Non-pigmented ciliary epithelial cell (primary cell): ENCODE results near the gene TUBGCP6.
"Not testable (repeated sequence)": the region's sequence is repeated elsewhere in the genome, so short reads cannot be mapped to it uniquely, and the experiment has no call there.

ENCODE experiments used
- DNase-seq: peaks from one replicate; pipeline ENCODE4 v3.0.0-alpha.2; 2010; ENCODE audit warnings: low read depth

Gene TUBGCP6

GRCh38 chr22:50278956-50279619 lies 34.3 kb upstream of the TUBGCP6 start:
- DNase-seq, result no peak

DNA sequence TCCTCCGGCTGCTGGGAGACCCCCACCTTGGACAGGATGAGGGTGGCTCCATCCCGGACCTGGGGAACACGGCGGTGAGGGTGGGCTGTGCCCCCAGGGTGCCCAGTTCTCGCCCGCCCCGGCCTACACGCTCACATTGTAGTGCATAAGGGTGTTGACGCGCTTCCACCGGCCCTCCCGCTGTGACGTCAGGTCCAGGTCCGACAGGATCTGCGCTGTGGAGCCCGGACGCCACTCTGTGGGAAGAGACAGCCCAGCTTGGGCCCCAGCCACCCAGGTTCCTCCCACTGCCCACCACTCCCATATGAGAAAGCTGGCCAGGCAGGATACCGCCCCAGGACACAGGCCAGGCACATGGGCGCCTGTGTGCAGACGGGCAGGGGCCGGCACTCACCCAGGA lies 33.6 kb upstream of the TUBGCP6 start:
- DNase-seq, result no peak

DNA sequence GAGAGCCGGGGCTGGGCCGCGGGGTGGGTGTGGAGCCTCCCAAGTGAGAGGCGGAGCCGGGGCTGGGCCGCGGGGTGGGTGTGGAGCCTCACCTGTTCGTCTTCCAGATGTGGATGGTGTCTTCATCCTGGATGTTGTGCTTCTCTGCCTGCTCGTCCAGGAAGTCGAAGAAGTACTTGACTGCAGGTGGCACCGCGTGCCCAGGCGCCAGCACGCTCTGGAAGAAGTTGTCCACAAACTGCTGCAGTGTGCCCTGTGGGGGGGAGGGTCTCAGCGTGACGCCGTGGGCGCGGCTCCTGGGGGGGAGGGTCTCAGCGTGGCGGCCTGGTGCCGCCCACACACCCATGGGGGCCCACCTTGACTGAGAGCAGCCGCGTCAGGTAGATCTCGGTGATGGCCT lies 32.9 kb upstream of the TUBGCP6 start:
- DNase-seq, result no peak

DNA sequence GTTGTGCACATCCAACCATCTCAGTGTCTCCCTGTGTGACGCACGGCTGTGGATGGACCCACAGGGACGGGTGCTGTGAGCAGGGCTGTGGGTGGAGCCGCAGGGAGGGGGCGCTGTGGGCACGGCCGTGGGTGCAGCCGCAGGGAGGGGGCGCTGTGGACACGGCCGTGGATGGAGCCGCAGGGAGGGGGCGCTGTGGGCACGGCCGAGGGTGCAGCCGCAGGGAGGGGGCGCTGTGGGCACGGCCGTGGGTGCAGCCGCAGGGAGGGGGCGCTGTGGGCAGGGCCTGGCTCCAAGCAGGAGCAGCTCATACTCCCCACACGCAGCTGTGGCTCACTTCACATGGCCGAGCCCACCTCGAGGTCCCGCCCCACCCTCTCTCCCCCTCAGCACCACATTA lies 31.3 kb upstream of the TUBGCP6 start:
- no peak for DNase-seq

DNA sequence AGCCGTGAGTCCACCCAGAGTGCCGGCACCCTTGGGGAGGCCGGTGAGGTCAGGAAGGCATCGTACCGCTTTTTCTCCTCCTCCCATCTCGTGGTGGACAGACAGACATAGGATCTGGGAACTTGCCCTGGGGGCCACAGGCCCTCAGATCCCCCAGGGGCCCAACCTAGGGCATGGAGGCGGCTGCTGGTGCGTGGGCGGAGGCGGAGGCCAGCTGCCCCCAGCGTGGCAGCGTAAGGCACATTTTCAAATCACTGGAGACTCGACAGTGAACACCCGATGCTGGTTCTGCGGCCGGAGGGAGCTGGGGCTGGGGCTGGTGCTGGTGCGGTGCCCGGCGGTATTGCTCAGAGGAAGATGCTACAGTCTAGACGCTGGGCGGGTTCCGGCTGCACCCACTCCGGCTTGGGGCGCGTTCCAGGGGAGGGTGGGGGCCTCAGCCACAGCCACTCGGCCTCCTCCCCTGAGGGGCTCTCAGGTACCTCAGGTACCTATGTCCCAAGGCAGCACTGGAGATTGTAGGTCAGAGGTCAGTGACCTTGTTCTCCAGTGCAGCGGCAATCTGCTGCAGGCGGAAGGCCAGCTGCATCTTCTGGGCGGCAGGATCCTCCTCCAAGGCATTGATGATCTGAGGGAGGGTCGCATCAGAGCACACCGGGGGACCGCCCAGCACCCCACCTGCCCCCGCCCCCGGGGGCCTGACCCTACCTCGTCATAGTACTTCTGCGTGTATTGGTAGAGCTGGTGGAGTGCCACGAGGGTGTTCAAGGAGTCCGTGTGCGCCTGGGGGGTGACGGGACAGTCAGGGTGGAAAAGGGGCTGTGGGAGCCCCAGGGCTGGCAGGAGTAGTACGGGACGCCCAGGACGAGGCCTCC lies 30.6 kb upstream of the TUBGCP6 start:
- DNase-seq, result no peak

- DNase-seq, result no peak
These were observed 29.9 kb upstream of the TUBGCP6 start for GRCh38 chr22:50274771-50275170.

DNA sequence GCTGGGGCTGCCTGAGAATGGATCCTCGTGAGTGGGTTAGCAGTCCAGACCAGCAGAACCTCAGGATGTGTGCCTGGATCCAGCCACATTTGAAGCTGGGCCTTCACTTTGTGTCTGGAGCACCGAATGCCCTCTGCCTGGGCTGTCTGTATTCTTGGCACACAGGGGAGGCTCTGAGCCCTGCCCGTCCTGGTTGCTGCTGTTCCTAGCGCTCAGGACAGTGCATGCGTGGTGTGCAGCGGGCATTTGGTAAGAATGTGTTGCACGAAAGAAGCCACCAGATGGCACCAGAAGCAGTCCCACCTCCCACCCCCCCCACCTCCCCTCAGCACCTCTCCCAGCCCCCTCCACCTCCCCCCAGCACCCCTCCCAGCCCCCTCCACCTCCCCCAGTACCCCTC lies 29.5 kb upstream of the TUBGCP6 start:
- no peak for DNase-seq

GRCh38 chr22:50273781-50274180 lies 29.0 kb upstream of the TUBGCP6 start:
- not testable (repeated sequence) for DNase-seq

DNA sequence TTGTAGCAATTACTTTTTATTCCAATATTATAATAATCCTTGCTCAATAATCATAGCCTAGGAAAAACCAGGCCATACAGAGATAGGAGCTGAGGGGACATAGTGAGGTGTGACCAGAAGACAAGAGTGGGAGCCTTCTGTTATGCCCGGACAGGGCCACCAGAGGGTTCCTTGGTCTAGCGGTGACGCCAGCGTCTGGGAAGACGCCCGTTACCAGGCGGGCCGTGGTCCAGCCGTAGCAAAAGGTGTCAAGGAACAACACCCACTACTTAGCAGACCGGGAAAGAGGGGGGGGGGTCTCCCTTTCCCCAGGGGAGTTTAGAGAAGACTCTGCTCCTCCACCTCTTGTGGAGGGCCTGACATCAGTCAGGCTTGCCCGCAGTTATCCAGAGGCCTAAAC lies 28.5 kb upstream of the TUBGCP6 start:
- DNase-seq, result not testable (repeated sequence)

DNA sequence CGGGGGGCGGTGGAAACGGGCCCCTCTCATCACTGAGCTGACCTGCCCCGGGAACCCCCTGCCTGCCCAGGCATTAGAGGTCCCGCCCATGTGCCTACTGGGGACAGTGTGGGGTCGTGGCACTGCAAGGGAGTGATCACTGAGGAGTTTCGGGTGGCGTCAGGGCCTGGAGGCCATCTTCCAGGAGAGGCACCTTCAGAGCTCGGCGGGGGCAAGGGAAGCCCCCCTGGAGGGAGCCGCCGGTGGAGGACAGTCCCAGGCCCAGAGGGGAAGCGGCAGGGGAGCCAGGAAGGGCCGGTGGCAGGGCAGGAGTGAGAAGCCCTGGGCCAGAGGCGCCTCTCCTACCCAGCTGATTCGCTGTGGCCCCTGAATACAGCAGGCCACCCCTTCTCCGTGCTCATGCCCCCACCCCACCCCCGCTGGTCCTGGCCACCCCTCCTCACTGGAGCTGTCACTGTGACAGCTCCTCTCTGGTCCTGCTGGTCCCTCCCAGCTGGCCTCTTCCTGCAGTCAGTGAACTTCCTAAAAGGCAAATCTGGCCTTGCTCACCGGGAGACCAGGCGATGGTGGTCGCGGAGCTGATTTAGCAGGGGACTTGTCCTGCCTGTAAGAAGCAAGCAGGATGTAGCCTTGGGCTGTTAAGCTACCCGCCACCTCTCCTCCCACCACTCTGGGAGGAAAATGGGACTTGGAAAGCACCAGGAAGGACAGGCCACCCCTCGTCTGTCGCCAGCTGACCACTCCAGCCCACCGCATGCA lies 27.4 kb upstream of the TUBGCP6 start:
- no peak for DNase-seq

DNA sequence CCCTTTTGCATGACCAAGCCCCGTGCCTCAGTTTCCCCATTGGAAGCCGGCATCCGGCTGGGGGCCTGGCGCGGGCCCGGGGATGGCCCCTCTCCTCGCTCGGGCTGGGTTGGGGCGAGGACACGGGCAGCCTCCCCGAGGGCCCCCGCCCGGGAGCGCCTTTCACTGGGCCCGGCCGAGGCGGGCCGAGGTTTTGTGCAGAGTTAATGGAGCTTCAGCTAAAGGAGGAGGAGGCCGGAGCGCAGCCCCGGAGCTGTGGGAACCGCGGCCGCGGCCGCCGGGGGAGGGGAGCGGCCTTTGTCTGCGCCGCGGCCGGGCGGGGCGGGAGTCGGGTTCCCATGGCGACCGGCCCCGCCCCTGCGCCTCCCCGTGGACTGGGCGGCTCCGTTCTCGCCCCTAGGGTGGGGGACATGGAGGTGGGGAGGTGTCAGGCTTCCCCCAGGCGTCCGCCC lies 26.7 kb upstream of the TUBGCP6 start:
- DNase-seq, result no peak

DNA sequence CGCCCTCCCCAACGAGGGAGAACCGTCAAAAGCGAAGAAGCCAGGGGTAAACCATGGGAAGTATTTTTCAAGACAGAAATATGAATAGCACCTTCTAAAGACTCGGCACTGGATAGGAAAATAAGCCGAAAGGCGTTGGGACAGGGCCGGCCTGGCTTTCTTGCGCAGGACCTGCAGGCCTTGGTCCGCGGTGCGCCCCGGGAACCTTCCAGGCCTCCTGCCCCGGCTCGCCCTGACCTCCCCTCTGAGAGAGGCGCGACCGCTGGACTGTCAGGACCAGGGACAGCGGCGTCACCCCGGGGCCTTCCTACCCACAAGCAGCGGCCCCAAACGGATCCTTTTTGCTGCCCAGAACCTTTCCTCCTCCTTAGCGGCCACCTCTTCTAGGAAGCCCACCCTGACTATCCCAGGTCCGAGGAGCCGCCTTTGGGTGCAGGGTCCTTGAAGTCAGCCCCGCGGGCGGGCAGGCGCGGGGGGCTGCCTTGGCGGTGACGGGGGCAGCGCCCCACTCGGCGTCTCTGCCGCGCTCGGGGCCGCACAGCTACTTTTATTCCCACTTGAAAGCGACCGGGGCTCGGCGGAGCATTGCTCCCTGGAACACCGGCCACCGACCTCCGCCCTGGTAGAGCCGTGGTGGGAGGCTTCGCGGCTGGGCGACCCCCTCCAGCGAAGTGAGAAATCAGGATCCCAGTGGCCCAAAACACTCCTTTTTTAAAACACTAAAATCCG lies 26.0 kb upstream of the TUBGCP6 start:
- no peak for DNase-seq

- DNase-seq, result no peak
These were observed 25.3 kb upstream of the TUBGCP6 start, which contains the start of gene MAPK11 for GRCh38 chr22:50269970-50270665. Gene MAPK11 (minus strand): TSS chr22:50270380. CDS start chr22:50270292, 88 bp downstream.

DNA sequence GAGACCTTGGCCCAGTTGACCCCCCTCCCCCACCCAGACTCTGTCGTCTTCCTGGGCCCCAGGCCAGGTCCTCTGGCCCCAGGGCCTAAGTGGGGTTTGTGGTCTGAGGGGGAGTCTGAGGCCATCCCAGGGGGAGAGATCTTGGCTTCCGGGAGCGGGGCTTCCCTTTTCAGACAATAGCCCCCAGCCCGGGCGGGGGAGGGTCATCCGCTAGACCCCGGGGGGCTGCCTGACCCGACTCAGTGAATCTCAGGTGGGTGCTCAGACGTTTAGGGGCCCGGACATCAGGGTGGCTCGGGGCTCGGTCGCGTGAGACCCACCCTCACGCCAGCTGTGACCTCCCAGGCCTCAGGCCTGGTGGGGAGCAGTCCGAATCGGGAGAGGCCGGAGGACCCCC lies 24.7 kb upstream of the TUBGCP6 start:
- DNase-seq, result no peak

DNA sequence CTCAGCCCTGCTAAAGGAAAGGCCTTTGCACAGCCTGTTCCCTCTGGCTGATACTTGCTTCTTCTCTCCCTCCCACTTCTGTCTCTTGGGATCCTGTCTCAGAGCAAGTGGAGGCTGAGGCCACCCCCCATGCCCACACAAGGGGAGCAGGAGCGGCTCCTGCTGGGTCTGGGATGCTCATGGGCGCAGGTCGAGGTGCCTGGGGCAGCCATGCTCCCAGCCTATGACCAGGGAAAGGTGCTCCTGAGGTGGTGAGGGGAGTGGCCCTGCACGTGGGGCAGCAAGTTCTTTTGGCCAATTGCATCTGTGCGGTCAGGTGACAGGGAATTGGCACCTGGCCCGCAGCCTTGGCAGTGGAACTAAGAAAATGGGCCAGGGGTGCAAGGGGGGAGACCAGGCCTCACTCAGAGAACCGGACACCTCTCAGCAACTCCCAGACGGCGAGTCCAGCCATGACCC lies 23.9 kb upstream of the TUBGCP6 start:
- DNase-seq, result no peak

DNA sequence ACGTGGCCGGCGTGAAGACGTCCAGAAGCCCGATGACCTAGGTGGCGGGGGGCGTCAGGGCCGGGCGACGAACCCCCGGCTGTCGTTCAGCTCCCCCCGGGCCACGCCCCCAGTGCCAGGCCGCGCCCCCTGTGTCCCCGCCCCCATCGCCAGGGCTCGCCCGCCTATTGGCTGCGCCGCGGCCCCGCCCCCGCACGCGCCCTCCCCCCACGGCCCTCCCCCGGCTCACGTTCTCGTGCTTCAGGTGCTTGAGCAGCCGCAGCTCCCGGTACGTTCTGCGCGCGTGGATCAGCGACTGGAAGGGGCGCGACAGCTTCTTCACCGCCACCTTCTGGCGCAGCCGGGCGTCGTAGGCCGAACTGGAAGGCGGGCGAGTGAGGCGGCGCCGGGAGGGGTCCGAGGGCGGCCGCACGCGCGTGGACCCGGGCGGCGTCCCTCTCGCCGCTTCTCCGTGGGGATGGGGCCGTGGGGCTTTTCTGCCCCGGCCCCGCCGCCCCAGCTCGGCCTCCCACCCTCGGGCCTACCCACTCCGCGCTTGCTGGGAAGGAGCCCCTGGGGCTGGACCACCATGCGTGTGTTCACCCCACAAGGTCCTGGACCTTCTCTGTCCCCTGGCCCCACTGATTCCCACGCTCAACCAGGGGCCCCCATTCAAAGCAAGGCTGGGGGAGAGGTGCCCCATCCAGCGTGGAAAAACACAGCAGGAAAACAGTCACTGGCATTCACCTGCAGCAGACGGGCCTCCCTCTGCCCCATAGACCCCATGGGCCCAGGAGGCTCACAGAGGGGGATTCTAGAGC lies 23.0 kb upstream of the TUBGCP6 start:
- DNase-seq, result no peak

DNA sequence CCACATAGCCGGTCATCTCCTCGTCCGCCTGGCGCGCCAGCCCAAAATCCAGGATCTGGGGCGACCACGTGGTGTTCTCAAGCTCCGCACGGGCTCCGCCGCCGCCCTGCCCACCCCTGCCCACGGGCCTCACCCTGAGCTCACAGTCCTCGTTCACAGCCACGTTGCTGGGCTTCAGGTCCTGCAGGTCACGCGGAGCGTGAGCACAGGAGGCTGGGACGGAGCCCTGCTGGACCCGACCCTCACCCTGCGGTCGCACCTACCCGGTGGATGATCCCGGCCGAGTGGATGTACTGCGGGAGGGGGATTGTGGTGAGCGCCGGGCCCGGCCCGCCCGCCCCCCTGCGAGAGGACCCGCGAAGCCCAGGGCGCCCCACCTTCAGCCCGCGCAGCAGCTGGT lies 22.2 kb upstream of the TUBGCP6 start:
- no peak for DNase-seq

DNA sequence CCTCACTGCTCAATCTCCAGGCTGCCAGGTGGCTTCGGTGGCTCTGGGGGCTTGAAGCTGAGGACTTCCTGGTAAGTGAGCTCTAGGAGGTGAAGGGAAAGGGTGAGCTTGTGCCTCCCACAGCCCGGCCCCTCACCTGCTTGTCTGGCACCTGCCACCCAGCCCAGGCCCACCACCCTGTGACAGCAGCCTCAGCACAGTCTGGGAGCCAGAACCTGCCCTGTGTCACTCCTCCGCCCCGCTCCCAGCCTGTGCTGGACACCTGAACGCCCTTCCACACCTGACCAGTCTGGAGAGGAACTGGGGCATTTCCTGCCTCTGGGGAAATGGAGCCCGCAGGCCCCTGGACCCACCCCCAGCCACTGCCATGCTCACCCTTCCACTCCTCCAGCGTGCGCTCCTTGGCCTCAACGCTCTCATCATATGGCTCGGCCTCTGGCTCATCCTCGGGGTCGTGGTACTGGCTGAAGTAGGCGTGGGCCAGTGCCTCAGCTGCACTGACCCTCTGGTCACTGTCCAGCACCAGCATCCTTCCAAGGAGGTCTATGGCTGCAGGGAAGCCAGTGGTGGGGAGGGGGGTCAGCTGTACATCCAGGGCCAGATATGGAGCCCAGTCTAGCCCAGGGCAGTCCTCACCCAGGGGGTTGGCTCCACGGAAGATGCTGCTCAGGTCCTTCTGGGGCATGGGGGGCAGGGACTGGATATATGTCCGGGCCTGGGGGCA lies 20.3 kb upstream of the TUBGCP6 start:
- no peak for DNase-seq

DNA sequence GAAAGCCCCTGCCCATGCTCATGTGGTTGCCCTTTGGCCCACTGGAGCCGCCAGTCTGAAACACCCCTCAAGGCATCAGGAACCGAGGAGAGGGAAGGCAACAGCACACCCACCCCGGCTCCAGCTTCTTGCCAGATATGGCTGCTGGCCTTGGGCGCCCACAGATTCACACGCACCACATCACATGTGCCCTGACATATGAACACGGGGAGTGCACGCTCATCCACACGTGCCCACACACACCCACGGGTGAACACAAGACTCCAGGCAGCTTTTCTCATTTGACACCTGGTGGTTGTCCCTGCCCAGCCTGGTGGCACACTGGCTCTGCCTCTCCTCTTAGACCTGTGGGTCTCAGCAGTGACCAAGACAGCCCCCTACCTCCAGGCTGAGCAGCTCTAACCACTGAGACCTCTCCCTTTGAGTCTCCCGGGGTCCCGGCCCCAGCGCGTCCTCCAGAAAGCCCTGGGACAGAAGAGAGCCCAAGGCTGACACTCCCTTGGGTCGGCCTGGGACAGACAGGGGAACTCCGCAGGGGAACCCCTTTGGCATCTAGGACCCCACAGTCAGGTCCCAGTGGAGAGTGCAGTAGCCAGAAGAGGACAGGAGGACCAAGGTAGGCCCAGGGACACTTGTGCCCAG lies 19.4 kb upstream of the TUBGCP6 start:
- DNase-seq, result no peak
